Lower lobe of right lung (tissue), 2 donors: ENCODE results near the gene POLDIP3. TPM values are rescaled to one million over a fixed set of nuclear protein-coding genes. Genes with fewer than 3 reads are reported as not detected.
A peak's percentile ranks its signal among the peaks of the same experiment; 100 is the strongest.

Experiments
- ATAC-seq, 2 donors: fragments of 200-7000 bp; cut with Tn5 transposase; one replicate each; pipeline ENCODE4 v1.9.1; 2020 to 2022; ENCODE audit warnings: mild to moderate bottlenecking in 2 of 2, moderate library complexity in 2 of 2
- DNase-seq: peaks from one replicate; pipeline ENCODE4 v3.0.0-alpha.2; 2020
- H3K27ac ChIP-seq: fragments of 200-600 bp; one replicate; pipeline ENCODE4 v1.8.0; 2022
- H3K27me3 ChIP-seq: fragments of 200-600 bp; one replicate; pipeline ENCODE4 v1.8.0; 2022; ENCODE audit warnings: low read depth
- H3K36me3 ChIP-seq: fragments of 200-600 bp; one replicate; pipeline ENCODE4 v1.8.0; 2022; ENCODE audit warnings: mild to moderate bottlenecking
- H3K4me1 ChIP-seq: fragments of 200-600 bp; one replicate; pipeline ENCODE4 v1.8.0; 2022
- H3K4me3 ChIP-seq: fragments of 200-600 bp; one replicate; pipeline ENCODE4 v1.8.0; 2022; ENCODE audit warnings: mild to moderate bottlenecking
- H3K9me3 ChIP-seq: fragments of 200-600 bp; one replicate; pipeline ENCODE4 v1.8.0; 2022
- intact Hi-C: fragments of 100-400 bp; cut with DNase I; formaldehyde crosslinking; loops from one replicate; pipeline ENCODE4 v1.11.0; 2022
- total RNA-seq: library from RNA; stranded (reverse); fragmentation: NEBNext Ultra II Directional; extraction: Animal tissue kit (Norgen Biotek cat#: 25700); gene quantifications from one replicate; pipeline ENCODE4 v1.2.1, GENCODE V29; 2021
- TF ChIP-seq, protein P1 (sequence below): fragments of 200-600 bp; IDR thresholded peaks from one replicate; pipeline ENCODE4 v1.8.0; 2022; ENCODE audit warnings: antibody characterized with exemption, mild to moderate bottlenecking
- donor health status: DM: no; HTN: yes; CAD: no; lungs with severe emphysema.

The POLDIP3 gene
- total RNA-seq, 1 donor from 2014 or later, result 75.0 TPM

DNA sequence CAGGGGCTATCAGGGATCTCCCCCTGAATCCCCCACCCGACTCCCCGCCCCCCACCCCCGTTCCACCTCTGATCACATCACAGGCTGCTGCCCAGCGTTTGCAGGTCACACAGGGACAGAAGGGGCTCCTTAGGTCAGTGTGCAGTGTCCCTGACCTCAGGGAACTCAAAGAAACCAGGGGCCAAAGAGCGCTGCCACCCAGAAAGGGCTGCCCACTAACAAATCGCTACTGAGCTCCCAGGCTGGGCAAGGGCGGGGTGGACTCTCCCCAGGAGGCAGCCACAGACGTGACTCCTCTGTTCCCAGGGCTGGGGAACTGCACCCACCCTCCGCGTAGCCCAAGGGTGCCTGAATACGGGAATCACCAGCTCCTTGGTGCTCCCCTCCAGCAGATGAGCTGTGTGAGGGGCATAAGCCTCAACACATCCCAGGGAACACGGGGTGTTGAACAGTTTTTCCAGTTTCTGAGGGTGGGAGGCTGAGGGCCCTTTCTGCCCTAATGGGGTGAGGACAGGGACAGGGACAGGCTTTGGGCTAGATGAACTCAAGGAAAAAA is 9.9 kb upstream of the POLDIP3 start:
- no peaks in the 10 kb centered on the region for H3K27me3 ChIP-seq
- TF ChIP-seq, protein P1, sequence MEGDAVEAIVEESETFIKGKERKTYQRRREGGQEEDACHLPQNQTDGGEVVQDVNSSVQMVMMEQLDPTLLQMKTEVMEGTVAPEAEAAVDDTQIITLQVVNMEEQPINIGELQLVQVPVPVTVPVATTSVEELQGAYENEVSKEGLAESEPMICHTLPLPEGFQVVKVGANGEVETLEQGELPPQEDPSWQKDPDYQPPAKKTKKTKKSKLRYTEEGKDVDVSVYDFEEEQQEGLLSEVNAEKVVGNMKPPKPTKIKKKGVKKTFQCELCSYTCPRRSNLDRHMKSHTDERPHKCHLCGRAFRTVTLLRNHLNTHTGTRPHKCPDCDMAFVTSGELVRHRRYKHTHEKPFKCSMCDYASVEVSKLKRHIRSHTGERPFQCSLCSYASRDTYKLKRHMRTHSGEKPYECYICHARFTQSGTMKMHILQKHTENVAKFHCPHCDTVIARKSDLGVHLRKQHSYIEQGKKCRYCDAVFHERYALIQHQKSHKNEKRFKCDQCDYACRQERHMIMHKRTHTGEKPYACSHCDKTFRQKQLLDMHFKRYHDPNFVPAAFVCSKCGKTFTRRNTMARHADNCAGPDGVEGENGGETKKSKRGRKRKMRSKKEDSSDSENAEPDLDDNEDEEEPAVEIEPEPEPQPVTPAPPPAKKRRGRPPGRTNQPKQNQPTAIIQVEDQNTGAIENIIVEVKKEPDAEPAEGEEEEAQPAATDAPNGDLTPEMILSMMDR, result no peak
- H3K9me3 ChIP-seq, result no peaks in the 10 kb centered on the region
- H3K4me3 ChIP-seq, result no peak overlapping the region
- no peak for DNase-seq
- peaks cover 7% of the 10 kb centered on the region for H3K4me1 ChIP-seq
- peaks cover 90% of the 10 kb centered on the region for H3K36me3 ChIP-seq
- ATAC-seq, result no peak
- no peak overlapping the region for H3K27ac ChIP-seq
- intact Hi-C loops, result no loop called here

DNA sequence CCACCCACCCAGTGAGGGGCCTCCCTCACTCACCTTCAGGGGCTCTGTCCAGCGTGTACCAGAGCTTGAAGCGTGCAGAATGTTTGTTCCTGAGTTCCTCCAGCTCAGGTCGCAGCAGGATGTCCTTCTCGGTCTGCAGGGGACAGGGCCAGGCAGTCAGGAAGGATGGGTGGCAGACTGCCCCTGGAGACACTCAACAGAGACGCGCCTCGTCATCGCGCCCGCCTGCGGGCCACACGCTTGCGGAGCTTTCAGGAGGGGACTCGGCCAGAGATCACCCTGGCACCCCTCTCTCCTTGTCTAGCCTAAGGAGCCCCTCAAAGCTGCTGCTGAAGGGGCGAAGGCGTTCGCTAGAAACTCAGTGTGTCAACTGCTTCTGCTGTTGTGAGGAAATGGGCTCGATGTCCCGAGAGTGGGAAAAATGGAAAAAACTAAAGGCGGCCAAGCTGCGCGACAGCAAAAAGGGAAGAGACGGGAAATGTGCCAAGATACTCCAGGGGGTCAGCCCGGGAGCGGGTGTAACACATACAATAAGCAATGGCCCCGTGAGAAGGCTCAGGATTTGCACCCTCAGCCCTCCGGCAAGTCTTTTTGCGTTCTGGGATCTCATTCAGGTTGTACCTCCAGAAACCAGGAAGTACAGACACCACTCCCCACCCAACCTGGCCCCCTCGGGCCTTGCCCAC is 9.2 kb upstream of the POLDIP3 start:
- peaks cover 90% of the 10 kb centered on the region for H3K36me3 ChIP-seq
- no peaks in the 10 kb centered on the region for H3K9me3 ChIP-seq
- H3K27ac ChIP-seq, result peak overlapping the region; percentile 4
- H3K27me3 ChIP-seq, result no peaks in the 10 kb centered on the region
- intact Hi-C loops, result no loop called here
- no peak overlapping the region for H3K4me3 ChIP-seq
- DNase-seq, result no peak
- ATAC-seq, result no peak
- peaks cover 7% of the 10 kb centered on the region for H3K4me1 ChIP-seq
- TF ChIP-seq, protein P1, result no peak

DNA sequence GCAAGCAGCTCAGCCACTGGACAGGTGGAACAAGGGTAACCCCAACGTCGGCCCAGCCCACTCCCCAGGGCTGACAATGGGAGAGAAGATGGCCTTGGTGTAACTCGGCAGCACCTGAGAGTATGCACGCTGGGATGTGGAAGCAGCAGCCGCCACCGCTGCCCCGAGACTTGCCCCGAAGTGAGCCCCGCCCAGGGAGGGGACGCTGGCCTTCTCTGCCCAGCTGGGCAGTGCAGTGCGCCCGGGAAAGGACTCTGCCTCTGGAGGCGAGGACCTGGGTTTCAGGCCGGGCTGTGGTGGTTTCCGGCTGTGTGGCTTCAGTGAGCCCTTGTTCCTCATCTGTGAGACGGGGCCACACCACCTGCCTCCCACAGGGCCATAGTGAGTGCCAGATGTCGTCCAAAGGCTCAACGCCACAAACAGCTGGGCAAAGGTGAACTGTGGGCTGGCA is 8.6 kb upstream of the POLDIP3 start:
- H3K27ac ChIP-seq, result peak overlapping the region; percentile 4
- peaks cover 86% of the 10 kb centered on the region for H3K36me3 ChIP-seq
- no peak for ATAC-seq
- TF ChIP-seq, protein P1, result no peak
- intact Hi-C loops, result no loop called here
- H3K9me3 ChIP-seq, result no peaks in the 10 kb centered on the region
- peaks cover 7% of the 10 kb centered on the region for H3K4me1 ChIP-seq
- H3K4me3 ChIP-seq, result no peak overlapping the region
- no peak for DNase-seq
- H3K27me3 ChIP-seq, result no peaks in the 10 kb centered on the region

DNA sequence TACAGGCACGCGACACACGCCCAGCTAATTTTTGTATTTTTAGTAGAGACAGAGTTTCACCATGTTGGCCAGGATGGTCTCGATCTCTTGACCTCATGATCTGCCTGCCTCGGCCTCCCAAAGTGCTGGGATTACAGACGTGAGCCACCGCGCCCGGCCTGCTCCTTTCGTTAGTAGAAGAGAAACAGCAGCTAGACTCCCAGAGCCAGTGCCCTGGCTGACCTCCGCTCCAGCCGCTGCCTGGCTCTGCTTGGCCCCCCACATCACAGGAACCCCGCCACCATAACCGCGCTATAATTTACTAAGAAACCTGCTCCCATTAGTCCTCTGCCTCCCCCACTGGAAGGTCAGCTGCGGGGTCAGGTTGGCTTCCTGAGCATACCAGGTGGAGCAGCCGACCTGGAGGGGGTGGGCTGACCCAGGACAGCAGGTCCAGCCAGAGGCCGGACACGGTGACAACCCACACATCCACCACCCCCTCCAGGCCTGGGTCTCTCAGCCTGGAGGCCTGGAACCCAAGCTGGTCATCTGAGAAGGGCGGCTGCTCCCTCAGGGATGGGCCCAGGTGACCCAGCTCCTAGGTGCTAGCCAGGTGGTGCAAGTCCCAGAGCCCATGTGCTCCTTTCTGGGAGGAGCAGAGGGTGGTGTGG is 7.5 kb upstream of the POLDIP3 start:
- ATAC-seq, result no peak
- intact Hi-C loops, result no loop called here

DNA sequence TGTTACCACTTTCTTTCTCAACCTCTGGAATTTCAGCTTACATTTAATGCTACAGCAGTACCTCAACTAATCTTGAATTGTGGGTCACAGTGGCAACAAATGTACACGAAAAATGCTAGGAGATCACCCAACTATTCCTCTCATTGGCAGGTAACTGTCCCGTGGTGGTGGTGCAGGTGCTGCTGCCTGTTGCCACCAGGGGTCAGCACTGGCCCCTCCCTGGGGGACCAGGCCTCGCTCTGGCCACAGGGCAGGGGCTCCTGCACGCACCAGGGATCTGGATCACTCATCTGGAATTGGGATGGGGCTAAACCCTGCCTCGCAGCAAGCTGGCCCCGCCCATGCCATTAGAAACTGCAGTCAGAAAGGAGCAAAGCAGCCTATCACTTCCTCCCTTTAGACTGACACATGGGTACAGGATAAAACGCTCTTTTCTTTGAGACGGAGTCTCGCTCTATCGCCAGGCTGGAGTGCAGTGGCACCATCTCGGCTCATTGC is 6.9 kb upstream of the POLDIP3 start:
- peak overlapping the region; percentile 36 for H3K27ac ChIP-seq
- peaks cover 16% of the 10 kb centered on the region for H3K4me1 ChIP-seq
- ATAC-seq, result peak; percentile 79 to 80
- peak; percentile 74 for DNase-seq
- H3K4me3 ChIP-seq, result no peak overlapping the region
- no peaks in the 10 kb centered on the region for H3K9me3 ChIP-seq
- TF ChIP-seq, protein P1, result peak; percentile 91
- H3K27me3 ChIP-seq, result no peaks in the 10 kb centered on the region
- peaks cover 68% of the 10 kb centered on the region for H3K36me3 ChIP-seq
- intact Hi-C loops, result no loop called here

More for the DNA sequence above, 7.5 kb upstream of the POLDIP3 start:
- no peak overlapping the region for H3K27ac ChIP-seq
- TF ChIP-seq, protein P1, result no peak
- no peaks in the 10 kb centered on the region for H3K27me3 ChIP-seq
- peaks cover 74% of the 10 kb centered on the region for H3K36me3 ChIP-seq
- DNase-seq, result no peak
- peaks cover 10% of the 10 kb centered on the region for H3K4me1 ChIP-seq
- no peaks in the 10 kb centered on the region for H3K9me3 ChIP-seq
- H3K4me3 ChIP-seq, result no peak overlapping the region
